Daoy (cell line): Measurements from ENCODE around the gene BRD4. TPM values are rescaled to one million over a fixed set of nuclear protein-coding genes. Genes with fewer than 3 reads are reported as not detected.

Source experiments
- DNase-seq: peaks from one replicate; pipeline ENCODE4 v3.0.0-alpha.2; 2015; ENCODE audit warnings: low read depth
- total RNA-seq: library from RNA; depleted of rRNA; stranded (reverse); fragments of >200 nt; shearing (Covaris generic); gene quantifications from 2 replicates; pipeline ENCODE4 v1.2.3, GENCODE V29; 2014

Gene BRD4
- total RNA-seq, 1 experiment from 2014 or later: 11.1 TPM

DNA sequence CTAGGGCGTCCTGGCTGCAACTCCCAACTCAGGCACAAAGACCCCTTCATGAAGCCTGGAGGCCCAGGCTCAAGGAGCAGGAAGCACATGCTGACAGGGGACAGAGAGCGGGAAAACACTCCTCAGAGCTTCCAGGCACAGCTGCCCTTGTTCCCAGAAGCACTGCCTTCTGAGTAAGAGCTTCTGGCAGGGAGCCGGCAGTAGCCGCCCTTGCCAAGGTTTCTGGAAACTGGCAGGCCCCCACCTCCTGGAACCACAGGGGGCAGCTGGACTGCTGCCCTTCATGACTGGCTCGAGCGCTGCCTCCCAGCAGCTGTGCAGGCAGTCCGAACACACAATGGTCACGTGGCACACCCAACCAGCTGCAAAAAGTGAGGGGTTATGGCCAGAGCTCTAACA is 66.5 kb downstream of the BRD4 start:
- DNase-seq: peak; percentile 89

DNA sequence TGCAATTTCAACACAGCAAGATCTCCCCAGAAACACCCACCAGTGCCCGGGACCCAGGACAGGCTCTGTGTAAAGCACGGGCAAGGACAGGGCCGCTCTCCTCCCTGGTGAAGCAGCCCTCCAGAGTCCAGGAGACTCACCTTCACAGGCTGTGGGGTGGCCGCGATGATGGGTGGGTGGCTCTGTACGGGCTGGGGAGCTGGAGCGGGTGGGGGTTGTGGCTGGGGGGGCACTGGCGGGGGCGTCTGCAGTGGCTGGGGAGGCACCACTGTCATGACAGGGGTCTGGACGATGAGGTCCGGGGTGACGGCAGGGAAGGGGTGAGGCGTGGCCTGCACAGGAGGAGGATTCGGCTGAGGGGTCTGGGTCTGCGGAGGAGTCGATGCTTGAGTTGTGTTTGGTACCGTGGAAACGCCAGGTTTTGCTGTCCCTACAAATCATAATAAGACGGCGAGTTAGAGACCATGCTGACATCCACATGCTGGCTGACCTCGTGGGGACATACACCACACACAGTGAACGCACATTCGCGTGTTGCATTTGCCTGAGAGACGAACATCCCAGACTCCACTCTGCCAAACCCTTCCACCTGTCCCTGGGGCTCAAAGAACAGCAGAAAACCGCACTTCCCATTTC is 67.0 kb downstream of the BRD4 start:
- no peak for DNase-seq

DNA sequence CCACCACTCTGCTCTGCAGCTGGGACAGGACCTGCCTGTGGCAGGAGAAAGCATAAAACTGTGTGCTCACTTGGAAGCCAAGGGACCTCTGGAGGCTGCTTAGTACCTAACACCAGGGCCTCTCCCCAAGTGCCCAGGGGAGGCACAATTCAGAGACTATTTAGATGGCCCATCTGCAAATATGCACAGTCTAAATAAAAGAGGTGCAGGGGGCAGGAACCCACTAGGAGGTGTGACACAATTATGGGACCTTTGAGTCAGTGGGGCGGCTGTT is 67.5 kb downstream of the BRD4 start:
- no peak for DNase-seq

DNA sequence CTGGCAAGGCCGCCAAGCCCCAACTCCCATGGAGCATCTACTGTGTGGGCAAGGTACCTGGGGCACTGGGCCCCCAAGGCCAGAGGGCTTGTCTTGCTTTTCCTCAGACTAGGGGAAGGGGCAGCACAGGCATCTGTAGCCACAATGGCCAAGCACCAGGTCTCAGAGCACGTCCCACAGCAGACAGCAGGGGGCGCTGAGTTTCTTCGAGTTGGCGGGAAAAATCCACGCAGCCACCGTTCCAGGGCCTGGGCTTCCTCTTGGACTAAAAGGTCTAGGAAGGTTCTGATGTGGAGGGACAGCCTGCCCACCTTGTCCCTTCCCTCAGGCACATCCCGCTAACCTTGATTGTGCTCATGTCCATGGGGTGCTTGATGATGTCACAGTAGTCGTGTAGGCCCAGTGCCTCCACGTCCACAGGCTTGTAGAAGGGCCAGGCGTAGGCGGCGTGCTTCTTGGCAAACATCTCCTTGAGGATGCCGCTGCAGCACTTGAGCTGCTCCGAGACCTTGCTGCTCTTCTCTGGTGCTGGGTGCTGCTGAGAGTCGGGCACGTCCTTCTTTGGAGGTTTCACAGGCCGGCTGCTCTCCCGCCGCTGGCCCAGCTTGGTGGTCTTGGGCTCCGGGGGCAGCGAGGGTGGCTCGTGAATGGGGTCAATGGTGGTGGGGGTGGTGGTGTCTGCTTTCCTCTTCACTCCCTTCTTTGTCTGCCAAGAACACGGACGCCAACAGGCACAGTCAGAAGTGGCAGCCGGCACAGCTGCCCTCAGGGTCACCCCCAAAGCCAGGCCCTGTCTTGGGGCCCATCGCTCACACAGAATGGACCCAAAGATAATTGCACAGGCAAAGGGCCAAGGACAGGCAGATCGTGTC is 68.0 kb downstream of the BRD4 start:
- peak; percentile 54 for DNase-seq

DNA sequence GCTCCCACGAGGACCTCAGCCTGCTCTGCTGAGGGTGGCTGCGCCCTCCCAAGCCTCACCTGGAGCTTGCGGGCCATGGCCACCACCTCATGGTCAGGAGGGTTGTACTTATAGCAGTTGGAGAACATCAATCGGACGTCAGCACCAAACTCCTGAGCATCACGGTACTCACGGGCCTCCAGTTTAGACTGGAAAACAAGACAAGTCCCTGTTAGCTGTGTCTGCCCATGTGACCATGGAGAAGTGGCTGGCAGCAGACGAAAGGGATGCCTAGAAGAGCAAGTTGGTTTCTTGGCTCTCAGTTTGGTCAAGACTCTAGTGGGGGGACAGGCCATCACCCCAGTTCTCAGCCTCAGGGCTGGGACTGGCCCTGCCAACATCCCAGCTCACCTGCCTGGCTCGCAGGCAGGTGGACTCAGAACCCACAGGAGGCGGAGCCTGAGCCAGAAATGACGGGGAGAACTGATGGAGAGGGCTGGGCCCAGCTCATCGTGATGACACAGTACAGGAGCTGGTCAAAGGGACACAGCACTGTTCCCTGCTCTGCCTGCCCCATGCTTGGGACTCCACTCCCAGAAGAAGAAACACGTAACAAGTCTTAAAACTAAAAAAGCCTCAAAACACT is 68.9 kb downstream of the BRD4 start:
- no peak for DNase-seq

DNA sequence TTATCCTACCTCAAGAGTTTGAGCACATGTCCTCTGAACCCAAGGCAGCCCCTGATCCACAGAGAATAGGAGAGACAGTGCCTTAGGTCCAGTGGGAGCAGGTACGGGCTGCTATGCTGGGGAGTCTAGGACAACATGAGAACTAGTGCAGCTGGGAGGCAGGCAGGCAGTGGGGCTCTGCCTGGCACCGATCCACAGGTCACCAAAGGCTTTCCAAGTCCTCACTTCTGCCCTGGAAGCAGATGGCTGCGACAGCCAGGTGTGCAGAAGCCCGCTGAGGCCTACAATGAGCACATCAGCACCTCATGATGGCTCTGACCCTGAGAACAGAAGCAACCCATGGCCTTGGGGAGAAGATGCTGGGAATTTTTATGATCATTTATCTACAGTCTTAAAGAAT is 70.3 kb downstream of the BRD4 start:
- no peak for DNase-seq

DNA sequence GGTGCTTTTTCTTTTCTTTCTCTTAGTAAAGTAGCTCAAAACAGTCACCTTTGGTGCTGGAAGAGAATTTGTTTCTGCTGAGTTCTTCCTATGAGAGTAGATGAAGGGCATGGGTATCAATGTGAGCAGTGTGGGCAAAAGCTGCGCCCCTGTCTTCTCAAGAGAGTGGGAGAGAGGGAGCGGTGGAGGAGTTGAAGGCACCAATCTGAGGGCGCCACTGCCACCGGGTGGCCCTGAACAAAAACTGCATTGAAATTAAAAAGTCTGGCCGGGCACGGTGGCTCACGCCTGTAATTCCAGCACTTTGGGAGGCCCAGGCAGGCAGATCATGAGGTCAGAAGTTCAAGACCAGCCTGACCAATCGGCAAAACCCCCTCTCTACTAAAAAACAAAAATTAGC is 71.4 kb downstream of the BRD4 start:
- no peak for DNase-seq

DNA sequence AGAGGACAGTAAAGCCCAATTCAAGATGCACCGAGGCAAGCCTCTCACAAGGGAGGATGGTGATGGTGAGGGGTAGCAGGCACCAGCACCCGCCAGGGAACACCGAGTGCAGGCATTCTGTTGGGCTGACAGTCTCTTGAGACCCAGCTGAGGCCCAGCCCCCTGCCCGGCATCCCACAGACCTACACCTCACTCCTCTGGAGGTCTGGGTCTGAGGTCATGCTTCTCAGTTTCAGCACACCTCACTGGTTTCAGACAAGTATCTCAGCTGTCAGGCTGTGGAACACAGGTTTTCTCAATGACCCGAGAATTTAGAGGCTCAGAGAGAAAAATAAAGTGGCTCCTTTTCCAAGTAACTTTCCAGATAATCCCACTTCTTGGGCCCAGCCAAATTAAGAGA is 72.4 kb downstream of the BRD4 start:
- DNase-seq: no peak

DNA sequence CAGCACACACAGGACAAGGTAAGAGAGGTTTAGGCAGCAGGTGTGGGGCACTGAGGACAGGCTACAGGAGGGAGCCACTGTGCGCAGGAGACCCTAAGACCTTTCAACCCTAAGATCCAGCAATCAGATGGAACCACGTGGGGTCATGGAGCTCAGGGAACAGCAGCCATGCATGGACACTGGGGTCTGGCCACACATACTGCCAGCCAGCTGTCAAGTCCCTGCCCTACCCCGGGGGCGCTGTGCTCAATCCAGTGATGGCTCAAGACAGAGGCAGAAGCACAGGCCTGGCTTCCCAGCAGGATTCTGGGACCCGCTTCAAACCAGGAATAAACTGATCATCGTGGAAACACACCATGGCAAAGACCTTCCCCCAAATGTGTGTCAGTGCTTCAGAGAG is 74.6 kb downstream of the BRD4 start:
- no peak for DNase-seq

DNA sequence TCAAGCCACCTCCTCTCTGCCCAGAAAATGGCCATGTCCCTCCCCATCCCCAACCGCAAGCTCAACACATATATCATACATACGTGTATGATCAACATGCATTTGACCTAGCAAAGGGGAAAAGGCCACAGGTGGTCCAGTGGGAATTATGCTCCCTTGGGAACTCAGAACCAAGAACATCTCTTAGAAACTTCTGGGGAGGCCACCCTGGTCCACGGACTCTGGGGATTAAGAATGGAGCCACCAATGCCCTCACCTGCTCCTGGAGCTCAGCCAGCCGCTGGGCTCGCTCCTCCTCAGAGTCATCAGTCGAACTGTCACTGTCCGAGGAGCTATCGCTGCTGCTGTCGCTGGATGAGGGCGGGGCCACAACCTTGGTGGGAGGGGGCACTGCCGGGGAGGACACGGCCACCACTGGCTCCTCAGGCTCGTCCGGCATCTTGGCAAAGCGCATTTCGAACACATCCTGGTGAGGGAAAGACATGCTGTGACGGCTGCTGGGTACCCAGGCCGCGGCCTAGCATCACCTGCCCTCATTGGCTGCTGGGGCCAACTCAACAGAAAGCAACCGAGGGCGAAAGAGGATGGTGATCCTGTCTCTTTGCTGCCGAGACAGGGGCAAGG is 75.5 kb downstream of the BRD4 start:
- no peak for DNase-seq

DNA sequence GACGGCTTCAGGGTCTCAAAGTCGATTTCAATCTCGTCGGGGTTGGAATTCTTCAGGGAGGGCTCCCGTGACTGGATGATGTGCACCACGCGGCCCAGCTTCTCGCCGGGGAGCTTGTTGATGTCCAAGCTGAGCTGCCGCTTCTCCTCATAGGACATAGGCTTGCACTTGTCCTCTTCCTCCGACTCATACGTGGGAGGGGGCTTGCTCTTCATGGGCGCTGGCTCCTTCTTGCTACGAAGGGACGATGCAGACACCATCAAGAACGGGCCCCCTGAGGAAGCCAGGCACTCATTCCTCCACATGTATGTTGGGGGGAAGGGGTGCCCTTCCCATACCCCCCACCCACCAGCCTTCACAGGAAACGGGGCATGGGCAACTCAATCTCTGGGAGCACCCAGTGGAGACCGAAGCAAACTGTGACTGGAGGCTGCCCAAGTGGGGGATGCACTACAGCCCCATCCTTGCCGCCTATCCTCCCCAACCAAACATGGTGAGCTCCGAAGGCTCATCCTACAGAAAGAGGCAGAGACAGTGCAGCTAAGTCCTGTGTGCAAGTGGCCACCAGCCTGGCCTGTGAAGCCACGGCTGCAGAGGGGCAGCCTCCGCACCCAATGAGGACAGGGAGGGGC is 76.9 kb downstream of the BRD4 start:
- no peak for DNase-seq

DNA sequence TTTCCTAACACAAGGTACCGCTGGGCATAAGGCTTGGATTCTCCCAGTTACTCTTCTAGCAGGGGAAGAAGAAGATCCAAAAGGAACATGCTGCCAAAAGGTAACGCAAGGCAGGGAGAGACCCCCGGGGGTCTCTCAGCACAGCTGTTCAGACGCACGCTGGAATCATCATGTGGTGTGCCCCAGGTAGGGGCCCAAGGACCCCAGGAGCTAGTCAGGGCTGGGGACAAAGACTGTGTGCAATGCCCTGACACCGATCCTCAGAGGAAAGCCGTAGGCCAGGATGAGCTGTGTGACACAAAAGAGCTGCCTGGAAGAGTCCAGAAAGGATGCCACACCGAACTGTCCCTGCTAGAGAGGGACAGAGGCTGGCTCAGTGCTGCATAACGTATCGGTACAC is 77.8 kb downstream of the BRD4 start:
- no peak for DNase-seq

DNA sequence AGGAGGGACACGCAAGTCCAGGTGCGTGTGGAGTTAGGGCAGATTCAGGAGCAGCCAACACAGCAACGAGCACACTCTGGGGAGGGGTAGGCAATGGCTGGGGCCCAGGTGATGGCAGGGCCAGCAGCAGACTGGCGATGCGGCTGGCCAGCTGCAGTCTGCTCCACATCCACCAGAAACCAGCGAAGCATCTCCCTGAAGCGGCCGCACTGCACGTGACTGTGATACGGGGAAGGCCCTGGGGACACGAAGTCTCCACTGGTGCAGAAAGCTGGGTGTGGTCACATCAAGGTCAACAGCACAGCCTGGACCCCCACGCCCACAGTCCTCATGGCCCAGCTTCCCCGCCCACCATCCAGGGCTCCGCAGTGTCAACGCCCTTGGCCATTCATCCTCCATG is 78.8 kb downstream of the BRD4 start:
- DNase-seq: no peak

DNA sequence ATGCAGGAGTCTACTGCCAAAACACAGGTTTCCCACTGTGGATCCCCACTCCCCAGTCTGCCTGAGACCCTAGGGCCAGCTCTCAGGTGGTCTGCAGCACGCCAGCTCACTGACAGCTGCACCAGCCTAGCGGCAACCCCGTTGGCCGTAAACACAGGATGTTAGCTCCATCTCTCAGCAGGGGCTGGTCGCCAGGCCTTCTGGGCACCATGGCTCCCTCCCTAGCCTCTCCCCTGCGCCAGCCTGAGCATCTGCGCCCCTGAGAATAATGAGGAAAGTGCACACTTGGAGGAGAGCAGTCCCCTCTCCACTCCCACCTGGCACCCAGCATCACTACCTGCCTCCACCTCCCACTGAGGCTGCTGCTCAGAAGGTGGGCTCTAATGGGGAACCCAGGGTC is 79.3 kb downstream of the BRD4 start:
- DNase-seq: no peak

DNA sequence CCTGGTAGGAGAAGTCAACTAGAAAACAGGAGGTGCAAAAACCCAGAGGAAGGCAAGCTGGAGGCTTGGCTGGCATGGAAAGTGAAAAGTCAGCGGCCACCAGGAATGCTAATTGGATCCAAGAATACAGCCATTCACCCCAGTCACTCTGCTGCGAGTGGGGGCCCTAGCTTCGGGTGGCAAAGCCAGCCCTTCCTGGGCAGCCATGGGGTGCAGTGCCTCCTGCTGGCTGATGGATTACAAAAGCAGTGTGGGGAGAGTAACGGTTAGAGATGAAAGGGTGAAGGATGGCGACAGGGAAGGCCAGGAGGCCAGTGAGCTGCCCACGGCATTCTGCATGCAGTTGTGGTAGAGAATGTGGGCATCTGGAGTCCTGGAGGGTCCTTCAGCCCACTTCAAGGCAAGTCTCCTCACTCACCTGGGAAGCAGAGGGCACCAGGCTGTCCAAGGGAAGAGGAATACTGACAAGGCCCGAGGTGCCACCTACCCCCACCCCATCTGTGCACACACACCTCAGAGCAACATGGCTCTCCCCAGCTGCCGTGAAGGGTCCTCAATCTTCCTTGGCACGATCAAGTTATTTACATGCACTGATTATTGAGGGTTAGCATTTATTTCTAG is 79.8 kb downstream of the BRD4 start:
- peak; percentile 66 for DNase-seq

DNA sequence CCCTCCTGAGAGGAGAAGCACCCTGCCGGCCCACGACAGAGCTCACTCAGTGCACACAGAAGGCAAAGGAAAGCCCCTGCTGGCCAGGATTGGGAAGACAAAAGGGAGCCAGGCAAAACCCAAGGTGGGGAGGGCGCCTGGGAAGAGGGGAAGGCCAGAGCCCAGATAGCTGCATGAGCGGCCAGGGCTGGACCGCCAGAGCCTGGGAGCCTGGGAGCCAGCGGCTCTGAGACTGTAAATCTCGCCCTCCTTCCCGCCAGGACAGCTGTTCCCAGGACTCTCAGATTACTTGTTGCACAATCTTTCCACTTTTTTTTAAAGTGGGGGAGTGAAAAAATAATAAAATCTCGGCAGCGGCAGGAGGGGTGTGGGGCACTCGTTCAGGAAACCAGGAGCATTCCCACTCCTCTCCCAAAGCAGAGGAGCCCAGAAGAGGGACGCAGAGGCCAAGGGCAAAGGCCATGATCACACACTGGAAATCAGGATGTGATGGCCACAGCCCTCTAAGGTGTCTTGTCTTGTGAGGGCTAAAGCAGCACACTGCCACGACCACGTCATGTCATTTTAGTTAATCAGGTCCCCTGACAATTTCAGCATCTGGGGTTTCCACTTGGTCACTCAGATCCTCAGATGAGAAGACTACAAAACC is 80.5 kb downstream of the BRD4 start:
- peak; percentile 93 for DNase-seq

DNA sequence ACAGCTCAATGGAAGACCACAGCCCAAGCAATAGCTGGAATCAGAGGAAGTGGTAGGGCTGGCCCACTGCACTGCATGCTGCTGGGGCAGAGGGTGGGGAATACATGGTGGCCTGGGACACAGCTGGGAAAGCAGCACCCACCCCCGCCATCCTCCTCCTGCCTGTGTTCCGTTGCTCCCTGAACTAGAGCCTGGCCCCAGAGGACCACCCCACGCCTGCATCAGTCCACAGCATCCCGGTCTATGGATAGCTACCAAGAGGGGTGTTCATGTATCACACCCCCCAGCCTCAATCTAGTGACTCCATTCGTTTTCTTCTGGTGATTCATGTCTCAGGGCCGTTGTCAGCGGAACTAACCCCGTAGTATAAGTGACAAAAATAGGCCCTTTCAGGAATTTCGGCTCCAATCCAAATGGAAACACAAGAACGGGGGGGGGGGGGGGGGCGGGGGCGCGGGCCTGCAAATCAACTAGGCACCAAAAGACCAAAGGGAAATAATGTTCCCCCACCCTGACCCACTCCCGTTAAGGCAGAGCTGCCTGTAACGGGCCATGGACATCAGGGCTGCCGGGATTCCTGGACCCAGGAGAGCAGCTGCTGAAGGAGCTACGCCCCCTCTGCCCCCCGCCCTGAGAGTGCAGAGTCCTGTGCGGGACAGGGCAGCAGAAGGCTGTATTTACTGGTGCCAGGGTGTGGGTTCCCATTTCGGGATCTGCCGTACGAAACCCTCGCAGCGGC is 81.2 kb downstream of the BRD4 start:
- peak; percentile 66 for DNase-seq

DNA sequence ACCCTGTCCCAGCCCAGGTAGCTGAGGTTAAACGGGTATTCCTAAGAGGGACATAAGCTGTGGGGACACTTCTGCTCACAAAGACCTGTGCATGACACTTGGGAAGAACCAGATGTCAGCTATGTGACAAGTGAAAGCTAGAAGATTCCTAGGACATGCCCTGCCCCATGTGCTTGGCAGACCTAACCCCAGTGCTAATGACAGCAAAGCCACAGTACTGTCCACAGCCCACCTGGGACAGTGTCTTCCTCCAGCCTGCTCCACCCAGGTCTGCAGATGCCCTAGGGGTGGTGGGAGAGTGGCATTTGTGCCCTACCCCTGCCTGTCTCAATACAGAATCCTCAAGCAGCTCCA is 81.7 kb downstream of the BRD4 start:
- no peak for DNase-seq

DNA sequence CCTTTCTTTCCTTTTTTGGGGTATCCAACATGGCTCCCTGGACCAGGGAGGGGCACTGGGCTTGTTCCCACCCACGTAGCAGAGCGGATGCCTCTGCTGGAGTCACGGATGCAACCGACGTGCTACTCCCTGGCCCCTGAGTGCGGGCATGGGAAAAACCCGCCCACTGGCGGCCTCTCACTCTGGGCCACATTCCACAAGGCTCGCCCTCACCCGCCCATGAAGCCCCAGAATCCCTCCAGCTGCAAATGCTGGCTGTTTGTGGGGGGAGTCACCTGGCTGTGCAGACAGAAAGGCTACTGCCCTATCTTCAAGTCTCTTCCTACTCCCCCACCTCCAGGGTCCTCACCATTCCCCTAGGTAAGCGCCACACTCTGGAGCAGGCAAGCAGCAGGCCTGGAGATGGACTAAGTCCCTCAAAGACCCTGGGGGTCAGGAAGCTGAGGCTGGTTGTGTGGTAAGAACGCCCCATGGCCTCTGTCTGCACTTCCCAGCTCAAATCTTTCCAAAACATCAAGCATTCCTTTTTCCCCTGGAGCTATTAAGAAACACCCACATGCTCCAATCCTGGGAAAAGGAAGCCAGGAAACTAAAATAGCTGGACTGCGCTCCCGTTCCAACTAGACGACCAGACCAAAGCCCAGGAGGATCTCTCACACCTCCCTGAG is 82.2 kb downstream of the BRD4 start:
- peak; percentile 95 for DNase-seq

DNA sequence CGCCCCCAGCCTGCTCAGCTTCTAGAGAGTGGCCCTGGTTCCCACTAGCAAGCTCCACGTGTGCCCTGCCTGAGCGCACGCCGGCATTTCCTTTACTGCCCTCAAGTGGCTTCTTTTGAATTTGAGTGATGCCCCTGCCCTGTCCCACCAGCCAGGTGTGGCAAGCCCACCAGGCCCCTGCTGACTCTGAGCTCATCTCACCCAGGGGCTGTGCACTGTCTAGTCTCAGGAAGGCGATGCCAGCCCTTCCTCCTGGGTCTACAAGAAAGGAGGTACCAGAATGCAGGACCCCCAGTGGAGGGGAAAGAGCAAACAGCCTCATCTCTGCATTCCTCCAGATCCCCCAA is 82.8 kb downstream of the BRD4 start:
- no peak for DNase-seq
